Calu3 (cell line): ENCODE measurements around the gene C9orf78. TPM values are rescaled to one million over a fixed set of nuclear protein-coding genes. Genes with fewer than 3 reads are reported as not detected.

Experiments
- Bru-seq: library from RNA; stranded (reverse); fragments of 400-500 nt; gene quantifications from one replicate; lab custom pipeline; 2021; lab: Mats Ljungman, UMichigan
- BruChase-seq, 2 experiments: library from RNA; stranded (reverse); fragments of 400-500 nt; gene quantifications; one replicate each; lab custom pipeline; 2021; lab: Mats Ljungman, UMichigan
- BruUV-seq: library from RNA; stranded (reverse); fragments of 400-500 nt; replicated peaks from 2 replicates; lab custom pipeline; 2021; lab: Mats Ljungman, UMichigan
- CTCF ChIA-PET: fragments of 300-600 bp; sonication (Branson Sonifier 250); formaldehyde crosslinking; loops from one replicate; lab custom pipeline; 2022; ENCODE audit warnings: antibody characterized with exemption; lab: Charles Lee
- DNase-seq: peaks from one replicate; pipeline ENCODE4 v3.0.0; 2022
- H3K27ac Mint-ChIP-seq: one replicate; pipeline ENCODE4 v1.8.0; 2022; ENCODE audit warnings: mixed read lengths; ENCODE audit not compliant: unreplicated experiment
- H3K27me3 Mint-ChIP-seq: one replicate; pipeline ENCODE4 v1.8.0; 2022; ENCODE audit warnings: mixed read lengths; ENCODE audit not compliant: unreplicated experiment
- H3K36me3 Mint-ChIP-seq: one replicate; pipeline ENCODE4 v1.8.0; 2022; ENCODE audit warnings: mild to moderate bottlenecking, moderate library complexity, mixed read lengths; ENCODE audit not compliant: insufficient read depth, unreplicated experiment
- H3K4me1 Mint-ChIP-seq: one replicate; pipeline ENCODE4 v1.8.0; 2022; ENCODE audit warnings: mild to moderate bottlenecking, low read depth, mixed read lengths; ENCODE audit not compliant: unreplicated experiment
- H3K4me3 Mint-ChIP-seq: one replicate; pipeline ENCODE4 v1.8.0; 2022; ENCODE audit warnings: mild to moderate bottlenecking, low read depth, moderate library complexity, mixed read lengths; ENCODE audit not compliant: unreplicated experiment
- H3K9me3 Mint-ChIP-seq: one replicate; pipeline ENCODE4 v1.8.0; 2022; ENCODE audit warnings: low read depth, mixed read lengths; ENCODE audit not compliant: unreplicated experiment
- intact Hi-C: fragments of 100-400 bp; cut with micrococcal nuclease; formaldehyde crosslinking; loops from one replicate; pipeline ENCODE4 v1.10.0; 2022; ENCODE audit not compliant: unreplicated experiment
- long read RNA-seq: library from polyadenylated mRNA; stranded (forward); transcript quantifications from one replicate; pipeline ENCODE4 v2.0.0, GENCODE V29; 2022
- total RNA-seq: library from RNA; stranded (reverse); gene quantifications from 2 replicates; pipeline ENCODE4 v1.2.3, GENCODE V29; 2022
- TF ChIP-seq, protein P1 (sequence below): fragments of 200-600 bp; IDR thresholded peaks from one replicate; pipeline ENCODE4 v1.8.0; 2022; ENCODE audit warnings: antibody characterized with exemption; ENCODE audit not compliant: unreplicated experiment

The C9orf78 gene, protein sequence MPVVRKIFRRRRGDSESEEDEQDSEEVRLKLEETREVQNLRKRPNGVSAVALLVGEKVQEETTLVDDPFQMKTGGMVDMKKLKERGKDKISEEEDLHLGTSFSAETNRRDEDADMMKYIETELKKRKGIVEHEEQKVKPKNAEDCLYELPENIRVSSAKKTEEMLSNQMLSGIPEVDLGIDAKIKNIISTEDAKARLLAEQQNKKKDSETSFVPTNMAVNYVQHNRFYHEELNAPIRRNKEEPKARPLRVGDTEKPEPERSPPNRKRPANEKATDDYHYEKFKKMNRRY
- total RNA-seq (24.5 and 26.2 TPM in 2 replicates), Bru-seq, nascent RNA (percentile 70 among the genes with signal in this experiment), BruChase-seq, experiment 1, labeled RNA remaining after a 6-hour chase (percentile 87 among the genes with signal in this experiment), BruChase-seq, experiment 2, labeled RNA remaining after a 2-hour chase (percentile 74 among the genes with signal in this experiment)
- long read RNA-seq, transcript C9orf78-201 (9 exons, 1,795 nt): major isoform, 92 of 108 reads
- long read RNA-seq, partial matches to known transcripts: 6 of 108 reads
- long read RNA-seq, other reads (novel, unspliced or antisense): 10 of 108 reads

DNA sequence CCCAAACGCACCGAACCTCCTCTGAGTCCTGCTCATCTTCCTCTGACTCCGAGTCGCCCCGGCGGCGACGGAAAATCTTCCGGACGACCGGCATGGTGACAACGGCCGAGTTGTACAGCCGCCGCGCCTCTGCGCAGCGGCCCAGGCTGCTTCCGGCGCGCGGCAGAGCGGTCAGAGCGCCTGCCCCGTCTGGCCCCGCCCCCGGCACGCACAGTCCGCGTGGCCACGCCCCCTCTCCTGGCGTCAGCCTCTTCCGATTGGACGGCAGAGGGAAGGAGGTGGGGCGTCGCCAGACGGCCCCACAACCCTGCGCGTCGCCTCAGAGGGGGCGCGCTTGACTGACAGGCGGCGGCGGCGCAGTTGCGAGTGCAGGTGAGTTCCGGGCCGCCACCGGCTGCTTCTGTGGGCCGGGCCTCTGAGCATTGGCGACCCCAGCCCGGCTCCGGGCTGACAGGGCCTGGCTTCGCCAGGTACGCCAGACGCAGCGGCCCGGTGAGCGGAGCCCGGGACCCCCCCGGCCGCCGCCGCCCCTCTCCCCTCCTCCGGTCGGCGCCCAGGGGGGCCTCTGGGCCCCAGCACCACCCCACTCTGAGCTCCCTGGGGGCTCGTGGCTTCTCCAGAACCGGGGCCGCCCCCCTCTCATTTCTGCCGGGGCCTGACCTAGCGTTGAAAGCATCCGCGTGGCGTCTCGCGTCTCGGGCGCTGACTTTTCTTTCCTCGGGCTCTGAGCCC, at the start of gene C9orf78, which contains the start of gene USP20:
TSS of gene C9orf78 (minus strand) at position 148 of the 732 bp plus-strand sequence. CDS start at position 94, 54 bp downstream.
TSS of gene USP20 (plus strand) at position 331 of the 732 bp plus-strand sequence. CDS start 17,098 bp downstream, outside the sequence.
- Mint-ChIP-seq H3K36me3 (peaks cover 35% of the 10 kb centered on the region), H3K27ac (peak within 1 kb of the TSS; percentile 96), H3K4me1 (peaks cover 12% of the 10 kb centered on the region), H3K4me3 (peak within 1 kb of the TSS; percentile 100), H3K27me3 (no peaks in the 10 kb centered on the region), H3K9me3 (no peaks in the 10 kb centered on the region)
- intact Hi-C loops: no loop called here
- CTCF ChIA-PET: no interaction called here
- no TSS peak for BruUV-seq
- TF ChIP-seq, protein P1, sequence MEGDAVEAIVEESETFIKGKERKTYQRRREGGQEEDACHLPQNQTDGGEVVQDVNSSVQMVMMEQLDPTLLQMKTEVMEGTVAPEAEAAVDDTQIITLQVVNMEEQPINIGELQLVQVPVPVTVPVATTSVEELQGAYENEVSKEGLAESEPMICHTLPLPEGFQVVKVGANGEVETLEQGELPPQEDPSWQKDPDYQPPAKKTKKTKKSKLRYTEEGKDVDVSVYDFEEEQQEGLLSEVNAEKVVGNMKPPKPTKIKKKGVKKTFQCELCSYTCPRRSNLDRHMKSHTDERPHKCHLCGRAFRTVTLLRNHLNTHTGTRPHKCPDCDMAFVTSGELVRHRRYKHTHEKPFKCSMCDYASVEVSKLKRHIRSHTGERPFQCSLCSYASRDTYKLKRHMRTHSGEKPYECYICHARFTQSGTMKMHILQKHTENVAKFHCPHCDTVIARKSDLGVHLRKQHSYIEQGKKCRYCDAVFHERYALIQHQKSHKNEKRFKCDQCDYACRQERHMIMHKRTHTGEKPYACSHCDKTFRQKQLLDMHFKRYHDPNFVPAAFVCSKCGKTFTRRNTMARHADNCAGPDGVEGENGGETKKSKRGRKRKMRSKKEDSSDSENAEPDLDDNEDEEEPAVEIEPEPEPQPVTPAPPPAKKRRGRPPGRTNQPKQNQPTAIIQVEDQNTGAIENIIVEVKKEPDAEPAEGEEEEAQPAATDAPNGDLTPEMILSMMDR: no peak
- DNase-seq: peak; percentile 95

DNA sequence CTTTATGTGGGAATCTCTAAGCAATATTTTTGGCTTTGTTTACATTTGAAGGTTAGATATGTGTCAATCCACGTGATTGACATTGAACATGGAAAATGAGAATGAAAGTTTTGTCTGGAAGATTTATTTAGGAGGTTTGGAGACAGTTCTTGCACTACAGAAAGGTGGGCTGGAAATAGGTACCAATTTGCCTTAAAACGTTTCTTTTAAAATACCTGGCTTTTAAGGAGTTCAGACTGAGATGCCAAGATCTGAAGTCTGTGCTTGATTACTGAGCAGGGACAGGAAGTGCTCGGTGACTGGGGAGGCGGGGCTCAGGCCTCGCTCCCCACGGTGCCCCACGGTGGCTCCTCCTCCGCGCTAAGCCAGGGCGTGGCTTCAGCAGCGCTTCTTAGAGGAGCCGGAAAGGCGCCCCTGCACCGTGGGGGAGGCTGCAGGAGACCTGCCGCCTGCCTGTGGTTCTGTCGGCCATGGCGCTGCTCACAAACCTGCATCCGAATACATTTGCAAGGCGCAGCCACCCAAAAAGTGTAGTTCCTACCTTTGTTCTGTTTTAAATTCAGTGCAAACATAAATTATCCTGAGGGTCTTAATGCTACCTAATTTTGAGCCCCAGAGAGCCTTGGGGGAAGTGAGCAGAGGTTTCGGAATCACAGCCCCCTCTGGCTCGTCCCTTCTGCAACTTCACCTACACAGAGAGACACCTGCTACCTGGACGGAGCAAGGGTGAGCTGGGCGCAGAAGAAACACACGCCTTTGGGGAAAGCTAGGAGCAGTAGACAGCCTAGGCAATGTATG, 49.3 kb upstream of the C9orf78 start:
- TF ChIP-seq, protein P1: no peak
- peaks cover 12% of the 10 kb centered on the region for H3K4me1 Mint-ChIP-seq
- intact Hi-C loops: loop anchor here (2.0 kb wide), 1 partner anchor 214 kb away; no protein-coding TSS in a partner anchor
- H3K27me3 Mint-ChIP-seq: no peaks in the 10 kb centered on the region
- BruUV-seq: no TSS peak
- H3K4me3 Mint-ChIP-seq: peak overlapping the region; percentile 66
- no peaks in the 10 kb centered on the region for H3K9me3 Mint-ChIP-seq
- CTCF ChIA-PET: interaction anchor here (1.3 kb wide), 1 partner anchor 26 kb away, joined by 3 read pairs; no protein-coding TSS in a partner anchor
- peak overlapping the region; percentile 44 for H3K27ac Mint-ChIP-seq
- H3K36me3 Mint-ChIP-seq: peaks cover 8% of the 10 kb centered on the region
- DNase-seq: peak; percentile 89

DNA sequence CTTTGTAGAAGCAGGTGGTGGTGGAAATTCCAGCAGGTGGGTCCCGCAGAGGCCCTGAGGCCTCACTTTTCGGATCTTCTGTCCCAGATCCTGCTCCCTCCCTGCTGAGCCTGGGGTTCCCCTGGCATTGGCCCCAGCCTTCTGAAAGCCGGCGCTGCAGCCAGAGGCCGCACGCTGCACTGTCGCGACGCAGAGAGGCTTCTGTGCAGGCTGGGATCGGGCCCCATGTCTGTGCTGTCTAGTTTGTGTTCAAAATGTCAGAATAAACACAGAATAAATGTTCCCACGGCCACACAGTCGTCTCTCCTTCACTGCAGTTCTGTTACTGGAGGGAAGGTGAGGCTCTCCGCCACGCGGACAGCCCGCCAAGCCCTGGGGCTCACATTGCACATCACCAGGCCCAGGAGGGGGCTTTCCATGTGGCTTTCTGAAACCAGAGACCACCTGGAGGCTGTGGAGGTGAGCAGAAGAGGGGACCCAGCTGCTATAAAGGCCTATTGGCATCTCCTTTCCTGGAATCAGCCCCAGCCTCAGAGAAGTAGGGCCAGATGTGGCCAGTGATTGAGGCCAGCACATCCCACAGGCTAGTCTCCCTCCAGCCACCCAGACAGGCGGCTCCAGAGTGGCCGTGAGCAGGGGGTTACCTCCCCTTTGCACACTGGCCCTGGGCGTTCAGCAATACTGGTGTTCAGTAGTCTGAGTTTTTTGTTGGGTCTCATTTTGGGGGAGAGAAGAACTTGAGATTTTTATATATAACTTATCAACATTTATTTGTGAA, 46.7 kb upstream of the C9orf78 start:
- Mint-ChIP-seq H3K4me3 (no peak overlapping the region), H3K4me1 (peaks cover 12% of the 10 kb centered on the region), H3K9me3 (no peaks in the 10 kb centered on the region), H3K27me3 (no peaks in the 10 kb centered on the region), H3K27ac (no peak overlapping the region), H3K36me3 (peaks cover 5% of the 10 kb centered on the region)
- intact Hi-C loops: no loop called here
- TF ChIP-seq, protein P1: no peak
- no TSS peak for BruUV-seq
- DNase-seq: no peak
- CTCF ChIA-PET: no interaction called here
